Measurements from ENCODE around the gene RIF1. TPM values are rescaled to one million over a fixed set of nuclear protein-coding genes. Genes with fewer than 3 reads are reported as not detected.
A peak's percentile ranks its signal among the peaks of the same experiment; 100 is the strongest.

The RIF1 gene
- total and polyA plus RNA-seq, 9 of the 15 experiments (the other 6 are each of a cell fraction or from before 2014, with no cell fraction given) = 11.0 to 109 (median 44.2) TPM

GRCh38 chr2:151380580-151381235 lies 29.0 kb upstream of the RIF1 start (continued):
- TF ChIP-seq FOXO4 (CRISPR knock-in tag; IDR thresholded peaks at IDR 0.05) = peak; percentile 97
- TF ChIP-seq BRF1 (IDR thresholded peaks at IDR 0.05; ENCODE audit: borderline replicate concordance, extremely low read depth, insufficient read length) = no peak
- peak; percentile 37; the same call in 1 of the 2 replicates for TF ChIP-seq TCF3 (CRISPR knock-in tag; IDR thresholded peaks at IDR 0.05)
- peak; percentile 64 for TF ChIP-seq GABPA (tag; conservative IDR thresholded peaks at IDR 0.05; ENCODE audit: low read depth)
- TF ChIP-seq GABPB2 (CRISPR knock-in tag; conservative IDR thresholded peaks at IDR 0.05) = 0 out of 2 replicates have a peak, but pooled peaks have one; percentile 28
- peak; percentile 74; the same call in 1 of the 2 replicates for TF ChIP-seq MTA1 (IDR thresholded peaks at IDR 0.05; ENCODE audit: borderline replicate concordance)
- peak; percentile 98 for TF ChIP-seq ZNF445 (CRISPR knock-in tag; IDR thresholded peaks at IDR 0.05; ENCODE audit: low read depth)
- TF ChIP-seq CBFA2T3 (IDR thresholded peaks at IDR 0.05) = peak; percentile 64
- no peak for TF ChIP-seq TFAP4 (CRISPR knock-in tag; IDR thresholded peaks at IDR 0.05; ENCODE audit: borderline replicate concordance)
- peak; percentile 99 for TF ChIP-seq ZNF584 (CRISPR knock-in tag; IDR thresholded peaks at IDR 0.05; ENCODE audit: low read depth)
- TF ChIP-seq PML (IDR thresholded peaks at IDR 0.05; ENCODE audit: low read length) = no peak
- TF ChIP-seq ZNF165 (CRISPR knock-in tag; IDR thresholded peaks at IDR 0.05; ENCODE audit: borderline replicate concordance) = peak; percentile 91
- peak; percentile 96 for TF ChIP-seq TSHZ1 (CRISPR knock-in tag; IDR thresholded peaks at IDR 0.05)
- TF ChIP-seq RHOXF2B (CRISPR knock-in tag; conservative IDR thresholded peaks at IDR 0.05) = peak; percentile 94
- no peak for TF ChIP-seq PHB (CRISPR knock-in tag; IDR thresholded peaks at IDR 0.05)
- TF ChIP-seq RBFOX2 (IDR thresholded peaks at IDR 0.05; ENCODE audit: low read depth, low read length) = no peak
- no peak for TF ChIP-seq SETDB1 (IDR thresholded peaks at IDR 0.05; ENCODE audit: low read length)
- TF ChIP-seq STAT5B (CRISPR knock-in tag; IDR thresholded peaks at IDR 0.05) = peak; percentile 83
- no peak for TF ChIP-seq MBD2 (IDR thresholded peaks at IDR 0.05; ENCODE audit: borderline replicate concordance, low read depth)
- TF ChIP-seq ETV1 (tag; conservative IDR thresholded peaks at IDR 0.05; ENCODE audit: low read depth) = peak; percentile 77
- TF ChIP-seq ZNF124 (CRISPR knock-in tag; IDR thresholded peaks at IDR 0.05) = no peak
- peak; percentile 95 for TF ChIP-seq NUFIP1 (IDR thresholded peaks at IDR 0.05; ENCODE audit: partially characterized antibody)

All from K562 (cell line).